Measurements from ENCODE around the gene FNBP1.

FNBP1 gene

DNA sequence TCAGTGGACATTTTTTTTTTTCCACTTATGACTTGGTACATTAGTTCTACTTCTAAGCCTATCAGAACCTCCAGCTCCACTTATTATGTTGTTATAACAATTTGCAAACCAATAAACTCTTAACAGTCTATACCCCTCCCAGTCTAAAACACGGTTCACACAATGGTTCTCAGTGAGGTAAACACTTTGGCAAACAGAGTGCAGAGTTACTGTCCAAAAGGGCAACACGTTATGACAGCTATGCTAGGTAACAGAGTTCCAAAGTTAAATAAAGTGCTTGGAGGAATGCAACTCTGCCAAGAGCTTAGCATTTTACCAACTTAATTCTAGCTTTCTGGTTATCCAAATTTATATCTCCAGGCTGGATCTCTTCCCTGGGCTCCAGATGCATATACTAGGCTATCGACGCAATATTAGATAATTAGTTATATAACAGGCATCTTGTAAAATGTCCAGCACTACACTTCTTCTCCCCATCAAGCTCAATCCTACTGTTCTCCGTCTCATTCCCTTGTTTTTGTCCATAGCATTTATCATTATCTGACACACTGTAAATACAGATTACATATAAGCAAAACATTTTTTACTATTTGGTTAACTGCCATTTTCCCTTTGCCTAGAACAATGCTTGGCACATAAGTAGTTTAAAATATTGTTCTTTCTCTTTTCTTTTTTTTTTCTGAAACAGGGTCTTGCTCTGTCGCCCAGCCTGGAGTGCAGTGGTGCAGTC is 14.3 kb downstream of the FNBP1 start:
- no peak overlapping the region for H3K4me3 ChIP-seq (ENCODE audit: low read depth, low read length)
- CTCF ChIA-PET, result interaction anchor here (0.6 to 1.3 kb wide), 8 partner anchors 11 to 190 kb away, joined by 3 to 7 read pairs (median 4); no protein-coding TSS in a partner anchor
- no peaks in the 10 kb centered on the region for H3K9me3 ChIP-seq (ENCODE audit: control insufficient read depth, insufficient read depth, low read depth, low read length)
- POLR2A ChIA-PET, result interaction anchor here (0.6 to 1.8 kb wide), 2 partner anchors 14 to 36 kb away, joined by 5 to 8 read pairs; partner anchors contain the start of gene FNBP1
- no peaks in the 10 kb centered on the region for H3K36me3 ChIP-seq (ENCODE audit: control insufficient read depth in 2 of 2, insufficient read depth in 1 of 2, low read length in 2 of 2)
- H3K4me1 ChIP-seq (ENCODE audit: control insufficient read depth, insufficient read depth, low read length), result no peaks in the 10 kb centered on the region; the same call in 1 of the 2 replicates
- H3K27ac ChIP-seq (ENCODE audit: extremely low read depth, low read depth, low read length), result no peak overlapping the region
- TF ChIP-seq KLF16 (tag by site-specific recombination; IDR thresholded peaks at IDR 0.05) (no peak), ZNF843 (tag by site-specific recombination; IDR thresholded peaks at IDR 0.05) (no peak), MZF1 (tag by site-specific recombination; IDR thresholded peaks at IDR 0.05; ENCODE audit: borderline replicate concordance) (no peak), ZNF274 (IDR thresholded peaks at IDR 0.05; ENCODE audit: low read length) (no peak), ZNF274 (tag by site-specific recombination; IDR thresholded peaks at IDR 0.05; ENCODE audit: borderline replicate concordance) (no peak), ZNF791 (tag by site-specific recombination; IDR thresholded peaks at IDR 0.05) (no peak), ZNF600 (tag by site-specific recombination; IDR thresholded peaks at IDR 0.05) (no peak), ZXDB (tag by site-specific recombination; IDR thresholded peaks at IDR 0.05) (no peak), ZNF239 (tag by site-specific recombination; IDR thresholded peaks at IDR 0.05) (no peak), SP2 (tag by site-specific recombination; IDR thresholded peaks at IDR 0.05) (no peak), ZNF302 (tag by site-specific recombination; IDR thresholded peaks at IDR 0.05; ENCODE audit: low read depth) (no peak), ZNF366 (tag by site-specific recombination; conservative IDR thresholded peaks at IDR 0.05) (no peak), ZFP69B (tag by site-specific recombination; IDR thresholded peaks at IDR 0.05) (no peak), OVOL3 (tag by site-specific recombination; IDR thresholded peaks at IDR 0.05) (no peak), HOXA7 (CRISPR knock-in tag; IDR thresholded peaks at IDR 0.05; ENCODE audit: borderline replicate concordance) (no peak), ZBTB48 (tag by site-specific recombination; IDR thresholded peaks at IDR 0.05) (no peak), ZBTB44 (tag by site-specific recombination; IDR thresholded peaks at IDR 0.05) (no peak), ZNF626 (tag by site-specific recombination; IDR thresholded peaks at IDR 0.05) (no peak), ZNF623 (tag by site-specific recombination; IDR thresholded peaks at IDR 0.05) (no peak), ZNF280C (tag by site-specific recombination; IDR thresholded peaks at IDR 0.05) (no peak)
- TF ChIP-seq, protein P1, sequence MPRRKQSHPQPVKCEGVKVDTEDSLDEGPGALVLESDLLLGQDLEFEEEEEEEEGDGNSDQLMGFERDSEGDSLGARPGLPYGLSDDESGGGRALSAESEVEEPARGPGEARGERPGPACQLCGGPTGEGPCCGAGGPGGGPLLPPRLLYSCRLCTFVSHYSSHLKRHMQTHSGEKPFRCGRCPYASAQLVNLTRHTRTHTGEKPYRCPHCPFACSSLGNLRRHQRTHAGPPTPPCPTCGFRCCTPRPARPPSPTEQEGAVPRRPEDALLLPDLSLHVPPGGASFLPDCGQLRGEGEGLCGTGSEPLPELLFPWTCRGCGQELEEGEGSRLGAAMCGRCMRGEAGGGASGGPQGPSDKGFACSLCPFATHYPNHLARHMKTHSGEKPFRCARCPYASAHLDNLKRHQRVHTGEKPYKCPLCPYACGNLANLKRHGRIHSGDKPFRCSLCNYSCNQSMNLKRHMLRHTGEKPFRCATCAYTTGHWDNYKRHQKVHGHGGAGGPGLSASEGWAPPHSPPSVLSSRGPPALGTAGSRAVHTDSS (tag by site-specific recombination; IDR thresholded peaks at IDR 0.05), result no peak
